T-helper 2 cell treated with Interferon-gamma antibody and Interleukin-4, amounts not matched to agents 100 ng/mL and 5 ng/mL, for 36 hours (primary cell): Measurements from ENCODE around the gene TRPC4AP. TPM values are rescaled to one million over a fixed set of nuclear protein-coding genes. Genes with fewer than 3 reads are reported as not detected.
"Not testable (repeated sequence)": the region's sequence is repeated elsewhere in the genome, so short reads cannot be mapped to it uniquely, and the experiment has no call there.

Source experiments
- intact Hi-C: fragments of 100-400 bp; cut with micrococcal nuclease; formaldehyde crosslinking; loops from one replicate; pipeline ENCODE4 v1.15.1; 2023
- total RNA-seq: library from RNA; stranded (reverse); gene quantifications from 2 replicates; pipeline ENCODE4 v1.2.3, GENCODE V29; 2022

Gene TRPC4AP
- total RNA-seq, 1 donor from 2014 or later = 50.3 TPM

DNA sequence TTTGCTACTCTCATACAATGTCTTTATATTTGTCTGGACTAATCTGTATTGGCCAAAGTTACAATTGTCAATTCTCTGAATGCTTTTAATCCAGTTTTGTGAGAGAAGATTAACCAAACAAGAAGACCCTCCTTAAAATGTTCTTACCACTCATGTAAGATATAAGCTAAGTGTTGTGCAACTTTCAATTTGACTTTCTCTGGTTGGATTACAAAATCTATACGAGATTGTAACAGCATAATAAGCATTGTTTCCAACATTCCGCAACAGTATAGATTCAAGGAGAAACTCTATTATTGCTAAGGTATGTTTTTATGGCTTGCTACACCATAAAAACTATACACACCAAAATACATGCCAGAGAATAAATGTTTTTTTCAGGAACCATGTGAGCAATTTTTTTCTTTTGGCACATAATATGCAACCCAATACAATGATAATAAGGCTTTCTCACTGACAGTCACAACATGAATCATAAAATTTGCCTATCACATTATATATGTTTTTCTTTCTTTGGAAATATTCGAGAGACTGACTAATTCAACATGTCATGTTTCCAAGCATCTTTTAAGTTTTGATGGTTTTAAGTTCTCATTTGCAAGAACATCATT is 12.2 kb upstream of the TRPC4AP start:
- intact Hi-C loops = no loop called here

DNA sequence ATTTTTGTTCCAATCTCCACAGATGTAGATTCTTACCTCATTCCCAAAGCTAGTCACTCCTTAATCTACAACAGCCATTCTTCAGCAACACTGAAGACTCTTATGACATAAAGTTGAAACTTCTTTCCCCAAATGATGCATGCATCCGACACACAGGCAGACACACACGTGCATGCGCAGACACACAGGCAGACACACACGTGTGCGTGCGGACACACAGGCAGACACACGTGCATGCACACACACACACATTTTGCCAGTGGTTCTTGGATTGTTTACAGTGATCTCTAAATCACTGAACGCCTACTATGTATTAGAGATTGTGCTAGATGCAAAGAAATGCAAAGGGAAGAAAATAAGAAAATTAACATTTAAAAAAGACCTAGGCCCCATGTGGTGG is 9.0 kb upstream of the TRPC4AP start:
- intact Hi-C loops = no loop called here

DNA sequence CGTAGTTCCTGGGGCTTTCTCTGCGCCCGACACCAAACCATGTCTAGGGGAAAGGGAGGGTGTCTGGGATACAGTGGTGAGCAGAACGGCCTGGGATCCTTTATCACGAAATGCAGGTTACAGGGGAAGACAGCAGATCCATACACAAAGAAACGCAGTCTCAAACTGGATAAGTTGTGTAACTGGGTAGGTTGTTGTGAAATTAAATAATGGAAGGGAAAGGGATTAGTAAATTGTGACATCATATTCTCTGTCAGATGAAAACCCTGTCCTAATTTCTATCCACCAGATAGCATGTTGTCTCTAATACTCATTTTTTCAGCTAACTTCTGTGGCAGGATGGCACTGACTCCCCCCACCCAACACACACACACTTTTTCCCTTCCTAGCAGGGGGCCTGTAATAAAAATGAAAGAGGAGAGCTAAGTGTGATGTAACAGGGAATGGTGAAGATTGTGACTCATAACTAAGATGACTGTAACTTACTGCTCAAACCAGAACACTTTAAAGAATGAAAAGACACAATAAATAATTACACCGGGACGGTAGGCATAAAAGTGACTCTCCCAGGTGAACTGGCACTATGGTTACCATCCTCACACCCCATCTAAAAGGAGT is 769 bp upstream of the TRPC4AP start:
- intact Hi-C loops = loop anchor here (2.0 to 10.0 kb wide), 4 partner anchors 53 to 266 kb away; partner anchors contain the start of genes EDEM2, GSS, MMP24OS and MYH7B

DNA sequence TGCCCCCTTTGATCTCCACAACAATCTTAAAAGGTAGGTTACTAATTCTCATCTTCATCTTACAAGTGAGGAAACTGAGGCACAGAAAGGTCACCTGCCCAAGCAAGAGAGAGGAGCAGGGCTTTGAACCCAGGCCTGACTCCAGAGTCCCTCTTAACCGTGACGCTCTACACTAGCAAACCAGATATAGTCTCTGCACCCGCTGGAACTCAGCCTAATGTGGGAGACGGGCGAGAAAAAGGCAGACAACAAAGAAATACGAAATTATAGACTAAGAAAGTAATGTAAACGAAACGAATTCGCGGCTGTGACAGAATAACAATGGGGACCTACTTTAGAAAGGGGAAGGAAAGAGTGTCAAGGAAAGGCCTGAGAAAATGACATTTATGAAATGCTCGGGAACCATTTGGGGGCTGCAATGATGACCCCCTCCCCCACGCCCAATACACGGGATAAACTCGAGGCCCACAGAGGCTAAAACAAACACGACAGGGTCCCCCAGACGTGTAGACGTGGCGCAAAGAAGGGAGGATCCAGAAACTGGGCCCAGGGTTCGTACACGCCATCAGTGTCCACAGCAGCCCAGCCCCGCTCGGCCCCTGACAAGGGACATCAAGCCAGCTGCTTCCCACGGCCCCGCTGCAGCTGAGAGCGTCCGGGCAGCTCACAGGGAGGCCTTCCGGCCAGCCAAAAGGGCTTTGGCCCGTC is 637 bp downstream of the TRPC4AP start:
- intact Hi-C loops = loop anchor here (1.0 to 10.0 kb wide), 5 partner anchors 55 to 265 kb away; partner anchors contain the start of genes ACSS2, EDEM2, GSS and MMP24OS

DNA sequence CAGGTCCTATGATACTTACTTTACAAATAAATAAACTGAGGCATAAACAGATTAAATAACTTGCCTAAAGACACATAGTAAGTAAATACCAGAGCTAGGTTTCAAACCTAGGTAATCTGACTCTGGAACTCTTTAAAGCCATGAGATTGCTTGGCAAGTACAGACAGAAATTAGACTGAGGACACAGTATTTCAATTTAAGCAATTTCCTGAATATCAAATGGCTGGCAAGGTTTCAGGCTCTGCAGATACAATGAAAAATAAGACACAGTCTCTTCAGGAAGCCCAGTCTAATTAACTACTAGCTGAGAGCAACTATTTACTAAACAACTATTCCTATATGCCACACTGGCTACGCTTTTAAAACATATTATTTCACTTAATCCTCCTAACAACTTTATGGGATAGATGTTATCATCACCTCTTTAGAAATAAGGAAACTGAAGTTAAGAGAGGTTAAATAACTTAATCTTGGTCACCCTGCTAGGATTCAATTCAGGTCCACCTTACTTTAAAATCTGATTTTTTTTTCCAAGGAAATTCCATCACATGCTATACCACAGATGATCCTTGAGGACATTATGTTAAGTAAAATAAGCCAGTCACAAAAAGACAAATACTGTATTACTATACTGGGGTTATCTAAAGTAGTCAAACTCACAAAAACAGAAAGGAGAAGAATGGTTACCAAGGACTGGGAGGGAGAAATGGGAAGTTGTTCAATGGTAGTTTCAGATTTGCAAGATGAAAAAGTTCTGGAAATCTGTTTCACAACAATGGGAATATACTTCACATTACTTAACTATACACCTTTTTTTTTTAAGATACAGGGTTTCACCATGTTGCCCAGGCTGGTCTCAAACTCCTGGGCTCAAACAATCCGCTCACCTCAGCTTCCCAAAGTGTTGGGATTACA is 4.1 kb downstream of the TRPC4AP start:
- intact Hi-C loops = no loop called here

DNA sequence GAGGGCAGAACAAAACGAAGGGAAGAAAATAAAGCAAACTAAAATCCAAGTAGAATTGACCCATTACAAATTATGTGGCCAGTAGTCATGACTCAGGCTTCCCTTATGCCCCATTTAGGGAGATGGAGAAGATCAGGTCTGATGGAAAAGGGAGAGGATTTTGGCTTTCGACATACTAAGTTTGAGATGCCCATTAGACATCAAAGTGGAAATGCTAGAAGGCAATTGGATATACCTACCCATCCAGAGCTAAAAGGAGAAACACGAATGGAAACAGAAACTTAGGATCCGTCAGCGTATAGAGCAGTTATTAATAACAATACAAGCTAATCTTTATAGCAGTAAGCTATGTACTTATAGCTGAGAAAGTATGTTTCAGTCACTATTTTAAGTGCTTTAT is 4.8 kb downstream of the TRPC4AP start:
- intact Hi-C loops = no loop called here

DNA sequence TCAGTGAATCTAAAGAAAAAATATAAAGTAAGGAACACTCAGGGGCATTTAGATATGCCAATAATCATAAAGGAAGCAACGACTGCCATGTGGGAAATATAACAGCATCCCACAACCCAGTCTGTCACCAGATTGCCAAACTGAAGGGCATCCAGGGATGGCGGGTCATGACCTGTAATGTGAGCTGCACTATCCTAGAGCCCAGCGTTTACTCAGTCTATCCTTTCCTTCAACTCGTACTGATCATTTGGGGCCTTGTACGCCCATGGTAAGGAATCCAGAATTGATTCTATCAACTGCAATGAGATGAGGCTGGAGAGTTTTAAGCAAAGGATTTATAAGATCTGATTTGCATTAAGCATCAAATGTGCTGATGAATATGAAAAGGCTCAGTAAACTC is 5.3 kb downstream of the TRPC4AP start:
- intact Hi-C loops = no loop called here

DNA sequence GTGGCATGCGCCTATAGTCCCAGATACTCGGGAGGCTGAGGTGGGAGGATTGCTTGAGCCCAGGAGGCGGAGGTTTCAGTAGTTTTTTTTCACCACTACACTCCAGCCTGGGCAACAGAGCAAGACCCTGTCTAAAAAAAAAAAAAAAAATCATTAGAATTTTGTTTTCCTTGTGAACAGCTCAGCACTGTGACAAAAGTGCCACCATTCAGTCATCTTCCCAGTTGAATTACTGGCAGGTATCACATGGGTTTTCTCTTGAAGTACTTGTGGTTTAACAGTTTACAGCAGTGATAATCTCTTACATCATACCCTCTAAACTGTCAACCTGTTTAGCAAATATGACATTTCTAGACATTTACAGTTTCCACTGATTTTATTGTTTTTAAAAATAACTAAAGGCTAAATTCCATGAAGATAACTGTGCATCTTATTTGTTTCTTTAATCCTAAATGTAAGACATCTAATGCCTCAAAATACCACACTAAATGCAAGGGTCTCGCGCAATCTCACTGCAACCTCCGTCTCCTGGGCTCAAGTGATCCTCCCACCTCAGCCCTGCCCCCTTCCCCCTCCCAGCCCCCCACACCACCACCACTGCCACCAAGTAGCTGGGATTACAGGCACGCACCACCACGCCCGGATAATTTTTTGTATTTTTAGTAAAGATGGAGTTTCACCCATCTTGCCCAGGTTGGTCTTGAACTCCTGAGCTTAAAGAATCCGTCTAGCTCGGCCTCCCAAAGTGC is 7.0 kb downstream of the TRPC4AP start:
- intact Hi-C loops = no loop called here

DNA sequence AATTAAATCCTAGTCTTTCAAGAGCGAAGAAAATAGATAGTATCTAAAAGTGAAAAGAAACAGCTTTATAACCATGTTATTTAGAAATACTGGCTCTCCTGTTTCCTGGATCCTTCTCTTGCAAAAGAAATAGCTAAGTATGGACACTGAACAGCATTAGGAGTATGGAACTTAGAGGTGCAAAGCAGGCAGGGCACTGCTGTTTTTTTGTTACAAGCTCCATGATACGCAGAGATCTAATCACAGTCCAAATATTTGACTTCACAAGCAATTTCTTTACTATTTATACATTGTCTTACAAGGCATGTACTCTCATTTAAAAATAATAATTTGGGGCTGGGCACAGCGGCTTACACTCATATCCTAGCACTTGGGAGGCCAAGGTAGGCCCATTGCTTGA is 7.6 kb downstream of the TRPC4AP start:
- intact Hi-C loops = no loop called here

DNA sequence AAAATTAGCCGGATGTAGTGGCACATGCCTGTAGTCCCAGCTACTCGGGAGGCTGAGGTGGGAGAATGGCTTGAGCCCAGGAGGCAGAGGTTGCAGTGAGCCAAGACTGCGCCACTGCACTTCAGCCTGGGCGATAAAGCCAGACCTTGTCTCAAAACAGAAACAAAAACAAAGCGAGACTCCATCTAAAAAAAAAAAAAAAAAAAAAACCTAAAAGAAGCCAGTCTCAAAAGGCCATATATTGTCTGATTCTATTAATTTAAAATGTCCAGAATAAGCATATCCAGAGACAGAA is 12.3 kb downstream of the TRPC4AP start:
- intact Hi-C loops = not testable (repeated sequence)

DNA sequence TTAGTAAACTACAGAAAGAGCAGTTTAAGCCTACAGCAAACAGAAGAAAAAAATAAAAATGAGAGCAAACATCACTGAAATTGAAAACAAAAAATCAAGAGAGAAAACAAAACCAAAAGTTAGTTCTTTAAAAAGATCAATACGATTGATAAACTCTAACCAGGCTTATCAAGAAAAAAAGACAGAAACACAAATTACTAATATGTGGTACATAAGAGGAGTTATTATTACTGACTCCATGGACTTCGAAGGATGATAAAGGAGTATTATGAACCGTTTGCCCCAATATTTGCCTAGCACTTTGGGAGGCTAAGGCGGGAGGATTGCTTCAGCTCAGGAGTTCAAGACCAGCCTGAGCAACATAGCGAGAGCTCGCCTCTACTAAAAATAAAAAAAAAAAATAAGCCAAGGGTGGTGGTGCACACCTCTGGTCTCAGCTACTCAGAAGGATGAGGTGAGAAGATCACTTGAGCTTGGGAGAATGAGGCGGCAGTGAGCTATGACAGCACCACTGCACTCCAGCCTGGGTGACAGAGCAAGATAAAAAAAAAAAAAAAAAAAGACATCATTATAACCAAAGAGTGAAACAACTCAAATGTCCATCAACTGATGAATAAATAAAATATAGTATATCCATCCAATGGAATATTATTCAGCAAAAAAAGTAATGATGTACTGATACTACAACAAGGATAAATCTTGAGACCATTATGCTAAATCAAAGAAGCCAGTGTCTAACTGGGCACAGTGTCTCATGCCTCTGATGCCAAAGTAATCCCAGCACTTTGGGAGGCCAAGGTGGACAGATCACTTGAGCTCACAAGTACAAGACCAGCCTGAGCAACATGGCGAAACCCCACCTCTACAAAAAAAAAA is 12.9 kb downstream of the TRPC4AP start:
- intact Hi-C loops = no loop called here

DNA sequence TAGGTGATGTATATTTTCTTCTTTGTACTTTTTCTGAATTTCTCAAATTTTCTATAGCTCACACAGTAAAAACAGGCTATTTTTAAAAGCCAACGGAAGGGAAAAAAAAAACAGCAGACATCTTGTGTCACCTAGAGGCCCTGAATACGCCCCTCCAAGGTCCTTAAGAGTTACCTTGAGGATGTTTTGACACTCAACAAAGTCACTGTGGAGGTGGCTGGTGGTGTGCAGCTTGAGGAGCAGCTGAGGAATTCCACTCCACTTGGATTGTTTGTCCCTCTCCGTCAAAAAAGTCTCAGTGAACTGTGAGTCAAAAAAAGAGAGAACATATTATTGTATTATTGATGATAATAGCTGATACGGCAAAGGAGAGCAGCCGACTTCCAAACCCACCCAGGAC is 14.7 kb downstream of the TRPC4AP start:
- intact Hi-C loops = no loop called here

DNA sequence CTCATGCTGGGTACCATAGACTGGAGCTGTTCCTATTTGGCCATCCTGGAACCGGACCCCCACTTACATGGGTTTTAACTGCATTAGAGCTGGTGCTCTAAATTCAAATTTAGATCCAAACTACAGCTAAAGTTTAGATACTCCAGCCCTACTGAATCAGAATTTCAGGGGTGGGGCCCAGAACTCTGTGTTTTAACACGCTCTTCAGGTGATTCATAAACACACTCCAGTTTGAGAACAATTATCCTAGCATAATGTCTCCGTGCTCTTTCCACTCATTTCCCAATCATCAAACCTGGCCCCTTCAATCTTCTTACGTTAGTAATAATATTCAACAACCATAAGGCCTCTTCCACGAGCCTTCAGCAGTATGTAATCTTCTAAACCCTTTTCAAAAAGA is 15.3 kb downstream of the TRPC4AP start:
- intact Hi-C loops = no loop called here

DNA sequence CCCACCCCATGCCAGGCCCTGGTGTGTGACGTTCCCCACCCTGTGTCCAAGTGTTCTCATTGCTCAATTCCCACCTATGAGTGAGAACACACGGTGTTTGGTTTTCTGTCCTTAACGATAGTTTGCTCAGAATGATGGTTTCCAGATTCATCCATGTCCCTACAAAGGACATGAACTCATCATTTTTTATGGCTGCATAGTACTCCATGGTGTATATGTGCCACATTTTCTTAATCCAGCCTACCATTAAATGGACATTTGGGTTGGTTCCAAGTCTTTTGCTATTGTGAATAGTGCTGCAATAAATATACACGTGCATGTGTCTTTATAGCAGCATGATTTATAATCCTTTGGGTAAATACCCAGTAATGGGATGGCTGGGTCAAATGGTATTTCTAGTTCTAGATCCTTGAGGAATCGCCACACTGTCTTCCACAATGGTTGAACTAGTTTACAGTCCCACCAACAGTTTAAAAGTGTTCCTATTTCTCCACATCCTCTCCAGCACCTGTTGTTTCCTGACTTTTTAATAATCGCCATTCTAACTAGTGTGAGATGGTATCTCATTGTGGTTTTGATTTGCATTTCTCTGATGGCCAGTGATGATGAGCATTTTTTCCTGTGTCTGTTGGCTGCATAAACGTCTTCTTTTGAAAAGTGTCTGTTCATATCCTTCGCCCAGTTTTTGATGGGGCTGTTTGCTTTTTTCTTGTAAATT is 21.0 kb downstream of the TRPC4AP start:
- intact Hi-C loops = not testable (repeated sequence)

DNA sequence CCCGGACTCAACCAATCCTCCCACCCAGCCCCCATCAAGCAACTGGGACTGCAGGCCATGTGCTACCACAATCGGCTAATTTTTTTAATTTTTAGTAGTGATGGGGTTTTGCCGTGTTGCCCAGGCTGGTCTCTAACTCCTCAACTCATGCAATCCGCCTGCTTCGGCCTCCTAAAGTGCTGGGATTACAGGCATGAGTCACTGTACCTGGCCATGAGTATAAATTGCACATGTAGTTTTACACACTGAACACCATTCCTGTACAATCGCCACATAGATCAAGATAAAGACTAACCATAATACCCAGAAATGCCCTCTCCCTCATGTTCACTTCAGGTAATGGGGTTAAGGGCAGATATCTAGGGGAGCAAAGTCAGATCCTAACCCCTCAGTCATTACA is 26.4 kb downstream of the TRPC4AP start:
- intact Hi-C loops = no loop called here

DNA sequence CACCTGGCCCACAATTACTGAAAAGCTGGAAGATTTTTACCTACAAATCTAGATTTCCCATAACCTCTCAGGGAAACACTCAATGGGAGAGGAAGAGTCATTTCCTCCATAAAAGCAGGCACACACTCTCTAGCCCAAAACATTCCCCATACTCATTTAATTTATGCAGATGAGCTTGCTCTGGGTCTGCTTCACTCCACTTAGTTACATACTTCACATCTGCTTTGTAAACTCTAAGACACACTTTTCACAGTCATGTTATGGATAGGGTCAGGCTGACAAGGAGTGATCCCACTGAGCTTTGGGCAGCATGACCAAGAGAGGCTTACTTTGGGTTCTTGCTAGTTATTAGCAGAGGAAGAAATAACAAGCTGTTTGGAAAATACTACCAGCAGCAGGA is 27.4 kb downstream of the TRPC4AP start:
- intact Hi-C loops = no loop called here

DNA sequence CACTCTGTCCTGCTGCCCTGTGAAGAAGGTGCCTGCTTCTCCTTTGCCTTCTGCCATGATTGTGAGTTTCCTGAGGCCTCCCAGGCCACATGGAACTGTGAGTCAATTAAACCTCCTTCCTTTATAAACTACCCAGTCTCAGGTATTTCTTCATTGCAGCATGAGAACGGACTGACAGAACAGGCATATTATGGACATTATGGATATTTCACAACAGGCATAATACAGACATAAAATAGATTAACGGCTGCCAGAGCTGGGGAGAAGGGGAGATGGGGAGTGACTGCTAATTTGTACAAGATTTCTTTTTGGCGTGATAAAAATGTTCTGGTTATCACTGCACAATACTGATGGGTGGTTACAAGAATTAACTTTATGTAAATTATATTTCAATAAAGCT is 29.4 kb downstream of the TRPC4AP start:
- intact Hi-C loops = no loop called here

DNA sequence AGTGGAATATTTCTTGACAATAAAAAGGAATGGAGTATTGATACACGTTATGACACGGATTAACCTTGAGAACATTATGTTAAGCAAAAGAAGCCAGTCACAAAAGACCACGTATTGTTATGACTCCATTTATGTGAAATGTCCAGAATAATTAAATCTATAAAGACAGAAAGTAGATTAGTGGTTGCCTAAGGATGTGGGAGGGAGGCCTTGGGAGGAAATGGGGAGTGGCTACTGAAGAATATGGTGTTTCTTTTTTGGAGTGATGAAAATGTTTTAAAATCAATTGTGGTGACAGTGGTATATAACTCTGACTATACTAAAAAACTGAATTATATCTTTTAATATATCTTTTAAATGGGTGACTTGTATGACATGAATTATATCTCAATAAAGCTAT is 30.1 kb downstream of the TRPC4AP start:
- intact Hi-C loops = no loop called here

DNA sequence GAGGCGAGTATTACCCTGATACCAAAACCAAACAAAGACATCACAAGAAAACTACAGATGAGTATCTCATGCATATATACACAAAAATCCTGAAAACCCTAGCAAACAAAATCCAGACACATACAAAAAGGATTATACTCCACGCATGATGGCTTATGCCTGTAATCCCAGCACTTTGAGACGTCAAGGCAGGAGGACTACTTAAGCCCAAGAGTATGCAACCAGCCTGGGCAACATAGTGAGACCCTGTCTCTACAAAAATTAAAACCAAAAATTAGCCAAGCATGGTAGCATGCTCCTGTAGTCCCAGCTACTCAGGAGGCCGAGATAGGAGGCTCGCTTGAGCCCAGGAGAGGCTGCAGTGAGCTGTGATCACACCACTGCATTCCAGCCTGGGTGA is 32.4 kb downstream of the TRPC4AP start:
- intact Hi-C loops = no loop called here
